ENCODE data around the gene RAB40C.

The RAB40C gene

DNA sequence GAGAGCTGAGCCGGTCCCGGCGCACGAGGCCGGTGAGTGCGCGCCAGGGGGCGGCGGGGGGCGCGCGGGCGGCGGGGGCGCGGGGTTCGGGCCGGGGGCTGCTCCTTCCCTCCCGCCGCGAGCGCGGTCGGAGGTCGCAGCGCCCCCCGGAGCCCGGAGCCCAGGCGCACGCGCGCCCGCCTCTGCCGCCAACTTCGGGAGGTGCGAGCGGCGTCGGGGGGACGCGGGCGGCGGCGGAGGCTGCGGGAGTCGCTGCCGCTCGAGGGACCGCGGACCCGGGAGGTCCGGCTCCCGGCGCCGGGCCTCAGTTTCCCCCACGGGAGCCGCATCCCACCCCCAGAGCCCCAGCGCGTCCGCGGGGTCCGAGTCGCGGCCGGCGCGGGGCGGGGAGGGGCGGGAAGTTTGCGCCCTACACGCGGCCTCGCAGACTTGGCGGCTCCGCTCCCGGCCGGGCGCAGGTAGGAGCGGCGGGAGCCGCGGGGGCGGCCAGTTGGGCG is 29.6 kb upstream of the RAB40C start, which contains the start of gene PRR35:
TSS of gene PRR35 (plus strand) at position 191 of the 497 bp plus-strand sequence. CDS start 2,901 bp downstream, outside the sequence.
- Histone ChIP-seq H3K27me3 (ENCODE audit: insufficient read depth, low read length, poor library complexity, severe bottlenecking) (no peaks in the 10 kb centered on the region), H3K9me3 (ENCODE audit: insufficient read depth, low read depth, low read length) (no peaks in the 10 kb centered on the region), H3F3A (ENCODE audit: low read depth) (no peaks in the 10 kb centered on the region), H2AFZ (ENCODE audit: low read length) (no peak within 1 kb of the TSS), H3K4me1 (ENCODE audit: insufficient read depth, low read length, poor library complexity, severe bottlenecking) (no peaks in the 10 kb centered on the region), H3K4me3 (ENCODE audit: low read length, poor library complexity, severe bottlenecking) (no peak within 1 kb of the TSS), H3K9me2 (replicated peaks; ENCODE audit: low read depth, low read length) (no peaks in the 10 kb centered on the region), H3K9ac (ENCODE audit: low read depth, low read length, poor library complexity, severe bottlenecking) (no peak within 1 kb of the TSS), H3K4me2 (ENCODE audit: low read depth, low read length, poor library complexity, severe bottlenecking) (no peak within 1 kb of the TSS), H3K79me2 (ENCODE audit: insufficient read depth, low read length) (no peaks in the 10 kb centered on the region), H4K20me1 (ENCODE audit: insufficient read depth, low read length, poor library complexity, severe bottlenecking) (no peaks in the 10 kb centered on the region), H3K36me3 (ENCODE audit: insufficient read depth, low read length) (no peaks in the 10 kb centered on the region)
- no peak for TF ChIP-seq CTCF (conservative IDR thresholded peaks at IDR 0.05; ENCODE audit: low read length)
- no peak for TF ChIP-seq EZH2phosphoT487 (IDR thresholded peaks at IDR 0.05; ENCODE audit: borderline replicate concordance)

DNA sequence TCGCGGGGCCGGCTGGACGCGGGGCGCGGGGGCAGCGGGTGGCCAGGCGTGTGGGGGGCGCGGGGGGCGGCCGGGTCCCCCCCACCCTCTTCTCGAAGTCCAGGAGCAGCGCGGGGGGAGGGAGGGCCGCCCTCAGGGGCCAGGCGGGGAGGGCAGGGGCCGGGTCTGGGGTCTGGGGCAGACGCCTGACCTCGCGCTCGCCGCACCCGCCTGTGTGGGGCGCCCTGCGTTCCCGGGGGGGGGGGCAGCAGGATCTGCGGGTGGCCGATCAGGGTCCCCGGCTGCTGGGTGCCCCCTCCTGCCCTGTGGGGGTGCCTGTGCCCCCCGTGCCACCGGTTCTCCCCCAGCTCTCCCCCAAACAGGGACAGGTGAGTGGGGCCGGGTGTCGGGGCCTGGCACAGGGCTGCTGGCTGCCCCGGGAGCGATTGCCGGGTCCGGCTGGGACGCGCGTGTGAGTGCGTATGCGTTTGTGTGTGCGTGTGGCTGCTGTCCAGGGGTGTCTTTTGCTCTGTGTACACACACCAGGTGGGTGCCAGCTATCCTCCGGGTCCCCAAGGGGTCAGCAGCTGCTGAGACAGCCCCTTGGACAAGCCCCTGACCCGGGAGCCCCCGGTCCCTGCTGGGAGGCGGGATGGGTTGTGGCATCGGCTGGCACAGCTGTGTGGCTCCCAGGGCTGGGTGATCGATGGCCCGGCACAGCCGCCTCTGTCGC is 29.0 kb upstream of the RAB40C start:
- no peak overlapping the region for H3K4me3 ChIP-seq (ENCODE audit: low read length, poor library complexity, severe bottlenecking)
- H3K4me2 ChIP-seq (ENCODE audit: low read depth, low read length, poor library complexity, severe bottlenecking), result no peak overlapping the region
- no peaks in the 10 kb centered on the region for H3K9me3 ChIP-seq (ENCODE audit: insufficient read depth, low read depth, low read length)
- no peak overlapping the region for H2AFZ ChIP-seq (ENCODE audit: low read length)
- no peaks in the 10 kb centered on the region for H3K27me3 ChIP-seq (ENCODE audit: insufficient read depth, low read length, poor library complexity, severe bottlenecking)
- H3F3A ChIP-seq (ENCODE audit: low read depth), result no peaks in the 10 kb centered on the region
- H4K20me1 ChIP-seq (ENCODE audit: insufficient read depth, low read length, poor library complexity, severe bottlenecking), result no peaks in the 10 kb centered on the region
- no peaks in the 10 kb centered on the region for H3K79me2 ChIP-seq (ENCODE audit: insufficient read depth, low read length)
- H3K4me1 ChIP-seq (ENCODE audit: insufficient read depth, low read length, poor library complexity, severe bottlenecking), result no peaks in the 10 kb centered on the region
- H3K36me3 ChIP-seq (ENCODE audit: insufficient read depth, low read length), result no peaks in the 10 kb centered on the region
- no peak overlapping the region for H3K9ac ChIP-seq (ENCODE audit: low read depth, low read length, poor library complexity, severe bottlenecking)
- TF ChIP-seq CTCF (conservative IDR thresholded peaks at IDR 0.05; ENCODE audit: low read length) (no peak), EZH2phosphoT487 (IDR thresholded peaks at IDR 0.05; ENCODE audit: borderline replicate concordance) (no peak)
- no peaks in the 10 kb centered on the region for H3K9me2 ChIP-seq (replicated peaks; ENCODE audit: low read depth, low read length)

- Histone ChIP-seq H3K9me2 (replicated peaks; ENCODE audit: low read depth, low read length) (no peaks in the 10 kb centered on the region), H3K4me2 (ENCODE audit: low read depth, low read length, poor library complexity, severe bottlenecking) (no peak overlapping the region), H3K9me3 (ENCODE audit: insufficient read depth, low read depth, low read length) (no peaks in the 10 kb centered on the region), H3K9ac (ENCODE audit: low read depth, low read length, poor library complexity, severe bottlenecking) (no peak overlapping the region), H3F3A (ENCODE audit: low read depth) (no peaks in the 10 kb centered on the region), H3K4me3 (ENCODE audit: low read length, poor library complexity, severe bottlenecking) (no peak overlapping the region), H2AFZ (ENCODE audit: low read length) (no peak overlapping the region), H3K27me3 (ENCODE audit: insufficient read depth, low read length, poor library complexity, severe bottlenecking) (no peaks in the 10 kb centered on the region), H3K4me1 (ENCODE audit: insufficient read depth, low read length, poor library complexity, severe bottlenecking) (peaks cover 2% of the 10 kb centered on the region), H3K79me2 (ENCODE audit: insufficient read depth, low read length) (no peaks in the 10 kb centered on the region), H4K20me1 (ENCODE audit: insufficient read depth, low read length, poor library complexity, severe bottlenecking) (no peaks in the 10 kb centered on the region), H3K36me3 (ENCODE audit: insufficient read depth, low read length) (no peaks in the 10 kb centered on the region)
- no peak for TF ChIP-seq EZH2phosphoT487 (IDR thresholded peaks at IDR 0.05; ENCODE audit: borderline replicate concordance)
- TF ChIP-seq CTCF (conservative IDR thresholded peaks at IDR 0.05; ENCODE audit: low read length), result no peak
Measured at GRCh38 chr16:561413-561794, 28.5 kb upstream of the RAB40C start.

Measured in Loucy (cell line).